K562 (cell line): ENCODE measurements around the gene WDR20. TPM values are rescaled to one million over a fixed set of nuclear protein-coding genes. Genes with fewer than 3 reads are reported as not detected.

Source experiments
- ATAC-seq: fragments of 200-7000 bp; cut with Tn5 transposase; 3 replicates; pipeline ENCODE4 v1.9.1; 2020; ENCODE audit warnings: moderate library complexity
- BruUV-seq: library from RNA; stranded (reverse); fragments of 400-500 nt; replicated peaks from 2 replicates; lab custom pipeline; 2021; lab: Mats Ljungman, UMichigan
- CTCF ChIA-PET: fragments of 300-600 bp; formaldehyde crosslinking; extraction: SDS; loops from one replicate; lab custom pipeline; 2021; ENCODE audit warnings: low intra/inter-chr PET ratio; lab: Yijun Ruan, JAX
- POLR2A ChIA-PET: fragments of 300-600, 350-650 bp; sonication (Branson Sonifier 250); formaldehyde crosslinking; extraction: SDS; loops from one replicate; lab custom pipeline; 2021; ENCODE audit warnings: antibody characterized with exemption, inconsistent platforms; lab: Yijun Ruan, JAX
- DNase-seq, 4 experiments: peaks; one replicate each; pipeline versions ENCODE4 v3.0.0 to v3.0.0-alpha.2; 2011 to 2018; ENCODE audit warnings: low spot score in 3 of 4, mixed read lengths in 3 of 4; ENCODE audit errors: extremely low read depth in 1 of 4
- FAIRE-seq: peaks from 2 replicates; lab custom pipeline; 2011; peaks lifted over from hg19 to GRCh38; lab: Jason Lieb, UNC
- H2AFZ ChIP-seq: 2 replicates; pipeline ENCODE4 v1.6.0; 2011; ENCODE audit warnings: low read depth, low read length, control low read depth, inconsistent platforms
- H3K27ac ChIP-seq: fragments of 200-600 bp; 3 replicates; pipeline ENCODE4 v1.8.0; 2011; ENCODE audit warnings: low read depth, mild to moderate bottlenecking, control low read depth, inconsistent platforms, low read length, moderate library complexity, mixed read lengths; ENCODE audit errors: extremely low read depth
- H3K27me3 ChIP-seq, 2 experiments: fragments of 300-600 bp in 1 of 2; 2 replicates in 1 of 2; 3 replicates in 1 of 2; pipeline versions ENCODE4 v1.6.0 to v1.8.0; 2011; ENCODE audit warnings: inconsistent platforms in 2 of 2, low read length in 2 of 2, mild to moderate bottlenecking in 1 of 2, mixed read lengths in 1 of 2, moderate library complexity in 1 of 2; ENCODE audit not compliant: control insufficient read depth in 2 of 2, insufficient read depth in 2 of 2
- H3K36me3 ChIP-seq: fragments of 300-600 bp; 3 replicates; pipeline ENCODE4 v1.8.0; 2011; ENCODE audit warnings: mild to moderate bottlenecking, low read length, inconsistent platforms; ENCODE audit not compliant: control insufficient read depth, insufficient read depth
- H3K4me1 ChIP-seq, 2 experiments: fragments of 200-600 bp in 1 of 2; replicated peaks in 1 of 2; 2 replicates in 1 of 2; 3 replicates in 1 of 2; pipeline versions ENCODE4 v1.5.1 to v1.8.0; 2011; ENCODE audit warnings: inconsistent platforms in 2 of 2, low read length in 2 of 2, mild to moderate bottlenecking in 1 of 2, mixed read lengths in 1 of 2, moderate library complexity in 1 of 2; ENCODE audit not compliant: control insufficient read depth in 2 of 2, insufficient read depth in 2 of 2
- H3K4me2 ChIP-seq: 2 replicates; pipeline ENCODE4 v1.6.1; 2011; ENCODE audit warnings: low read length, control low read depth, inconsistent platforms, mixed read lengths; ENCODE audit not compliant: insufficient read depth
- H3K4me3 ChIP-seq: fragments of 200-600 bp; sonication (generic), shearing (Covaris generic); 2 replicates; pipeline ENCODE4 v1.5.1; 2016; ENCODE audit warnings: control low read depth, inconsistent platforms
- H3K79me2 ChIP-seq: fragments of 200-600 bp; 3 replicates; pipeline ENCODE4 v1.8.0; 2011; ENCODE audit warnings: low read length, inconsistent platforms; ENCODE audit not compliant: control insufficient read depth, insufficient read depth
- H3K9ac ChIP-seq, 2 experiments: 2 replicates each; pipeline versions ENCODE4 v1.6.0 to v1.6.1; 2011; ENCODE audit warnings: low read depth in 2 of 2, low read length in 2 of 2, control low read depth in 1 of 2, inconsistent platforms in 1 of 2, mild to moderate bottlenecking in 1 of 2, mixed read lengths in 1 of 2; ENCODE audit not compliant: insufficient read depth in 1 of 2
- H3K9me1 ChIP-seq: one replicate; pipeline ENCODE4 v1.6.0; 2011; ENCODE audit warnings: inconsistent platforms, mild to moderate bottlenecking, low read length, moderate library complexity; ENCODE audit not compliant: control insufficient read depth, insufficient read depth
- H3K9me3 ChIP-seq: replicated peaks from 2 replicates; pipeline ENCODE4 v1.5.1; 2011; ENCODE audit warnings: low read depth, low read length, inconsistent platforms; ENCODE audit not compliant: control insufficient read depth, insufficient read depth
- H4K20me1 ChIP-seq: replicated peaks from 2 replicates; pipeline ENCODE4 v1.6.1; 2011; ENCODE audit warnings: low read length, inconsistent platforms, mixed read lengths; ENCODE audit not compliant: control insufficient read depth, insufficient read depth
- CEBPB ChIP-seq: fragments of 450-650 bp; IDR thresholded peaks from 2 replicates; pipeline ENCODE4 v1.6.1; 2016; ENCODE audit warnings: missing genetic modification characterization, missing compliant biosample characterization
- ELF2 ChIP-seq: fragments of 250-450 bp; sonication (Bioruptor Pico); IDR thresholded peaks from 2 replicates; pipeline ENCODE4 v1.5.0; 2021; ENCODE audit warnings: mild to moderate bottlenecking
- HDAC3 ChIP-seq: fragments of 450-650 bp; IDR thresholded peaks from 2 replicates; pipeline ENCODE4 v1.6.1; 2018; ENCODE audit warnings: borderline replicate concordance, mild to moderate bottlenecking, moderate library complexity; ENCODE audit not compliant: partially characterized antibody
- LEF1 ChIP-seq: fragments of 450-650 bp; IDR thresholded peaks from 2 replicates; pipeline ENCODE4 v1.6.1; 2016; ENCODE audit warnings: mild to moderate bottlenecking
- PPARD ChIP-seq: fragments of 250-450 bp; sonication (Bioruptor Pico); IDR thresholded peaks from 2 replicates; pipeline ENCODE4 v1.8.0; 2022; ENCODE audit warnings: inconsistent platforms, mild to moderate bottlenecking, moderate library complexity
- PREB ChIP-seq: sonication (generic); formaldehyde crosslinking; IDR thresholded peaks from 2 replicates; pipeline ENCODE4 v1.8.1; 2023; ENCODE audit warnings: mild to moderate bottlenecking, missing genetic modification reagents
- ZNF197 ChIP-seq: fragments of 200-800 bp; sonication (Bioruptor generic); IDR thresholded peaks from 2 replicates; pipeline ENCODE4 v1.6.1; 2016; ENCODE audit warnings: low read depth, missing genetic modification characterization, missing compliant biosample characterization
- ZNF699 ChIP-seq: fragments of 250-450 bp; sonication (Bioruptor Pico); IDR thresholded peaks from 2 replicates; pipeline ENCODE4 v1.8.0; 2021; ENCODE audit warnings: mild to moderate bottlenecking, moderate library complexity; ENCODE audit not compliant: insufficient replicate concordance
- WGBS: fragments of 100-300 bp; shearing (Covaris generic); methylation state at CpG from one replicate; pipeline ENCODE4 v1.1.6; 2016; ENCODE audit warnings: low coverage, mixed read lengths; ENCODE audit not compliant: insufficient coverage; ENCODE audit errors: missing lambda C conversion rate; 5-methylcytosine and 5-hydroxymethylcytosine counted together
- in situ Hi-C: fragments of 300-500 bp; cut with MboI; formaldehyde crosslinking; loops from 4 replicates; pipeline ENCODE4 v1.15.0; 2018; ENCODE audit warnings: inconsistent platforms, mixed read lengths
- intact Hi-C: fragments of 100-400 bp; cut with micrococcal nuclease; formaldehyde crosslinking; loops from 2 replicates; pipeline ENCODE4 v1.14.2; 2022
- polyA plus RNA-seq, 8 experiments: library from polyadenylated mRNA; depleted of rRNA in 4 of 8; stranded (reverse) in 5 of 8; unstranded in 3 of 8; fragments of >200 nt; fragmentation: Nextera tagmentation in 2 of 8; fragmentation: Illumina TruSeq in 1 of 8; extraction: Ambion mirVana in 2 of 8; extraction: Trizol in 1 of 8; gene quantifications; 2 replicates each; pipeline versions ENCODE4 v1.2.1 to v1.2.3, GENCODE V29; 2011 to 2014; ENCODE audit warnings: inconsistent platforms in 1 of 8, missing spikeins in 1 of 8
- total RNA-seq, 7 experiments: library from RNA; depleted of rRNA in 6 of 7; stranded (reverse); fragments of >200 nt in 6 of 7; fragmentation: Illumina TruSeq in 2 of 7; extraction: Trizol in 2 of 7; gene quantifications; 2 replicates each; pipeline versions ENCODE4 v1.2.1 to v1.2.3, GENCODE V29; 2011 to 2021; ENCODE audit warnings: low replicate concordance in 1 of 7
- TF ChIP-seq, protein P1 (sequence below), 3 experiments: fragments of 200-800 bp in 1 of 3; fragments of 250-450 bp in 1 of 3; fragments of 450-650 bp in 1 of 3; sonication (Bioruptor Pico) in 1 of 3; sonication (Bioruptor generic) in 1 of 3; formaldehyde crosslinking in 1 of 3; IDR thresholded peaks; 2 replicates each; pipeline versions ENCODE4 v1.6.1 to v1.8.0; 2016 to 2022; ENCODE audit warnings: mild to moderate bottlenecking in 2 of 3, missing genetic modification characterization in 2 of 3, missing compliant biosample characterization in 1 of 3, moderate library complexity in 1 of 3
- TF ChIP-seq, protein P2 (sequence below): fragments of 450-650 bp; conservative IDR thresholded peaks from 2 replicates; pipeline ENCODE4 v1.6.1; 2016; ENCODE audit warnings: missing genetic modification characterization, low read depth, mild to moderate bottlenecking, missing compliant biosample characterization, moderate library complexity

The WDR20 gene
- total and polyA plus RNA-seq, 9 of the 15 experiments (the other 6 are each of a cell fraction or from before 2014, with no cell fraction given) = 7.0 to 15.3 (median 11.8) TPM

DNA sequence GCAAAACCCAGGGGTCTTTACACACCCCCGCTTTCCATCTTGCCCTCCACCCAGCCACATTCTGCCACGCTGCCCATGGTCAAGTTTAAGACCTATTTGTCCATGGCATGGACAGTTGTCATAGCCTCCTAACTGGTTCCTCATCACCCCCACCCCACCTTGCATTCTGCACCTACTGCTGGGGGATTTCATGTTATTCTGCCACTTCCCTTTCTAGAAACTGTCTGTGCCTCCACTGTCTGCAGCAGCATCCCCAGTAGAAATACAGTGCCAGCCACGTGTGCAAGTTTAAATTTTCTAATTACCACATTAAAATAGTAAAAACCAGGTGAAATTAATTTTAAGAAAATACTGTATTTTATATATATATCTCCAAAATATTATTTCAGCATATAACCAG, 63.2 kb downstream of the WDR20 start (continued):
- TF ChIP-seq, protein P1, sequence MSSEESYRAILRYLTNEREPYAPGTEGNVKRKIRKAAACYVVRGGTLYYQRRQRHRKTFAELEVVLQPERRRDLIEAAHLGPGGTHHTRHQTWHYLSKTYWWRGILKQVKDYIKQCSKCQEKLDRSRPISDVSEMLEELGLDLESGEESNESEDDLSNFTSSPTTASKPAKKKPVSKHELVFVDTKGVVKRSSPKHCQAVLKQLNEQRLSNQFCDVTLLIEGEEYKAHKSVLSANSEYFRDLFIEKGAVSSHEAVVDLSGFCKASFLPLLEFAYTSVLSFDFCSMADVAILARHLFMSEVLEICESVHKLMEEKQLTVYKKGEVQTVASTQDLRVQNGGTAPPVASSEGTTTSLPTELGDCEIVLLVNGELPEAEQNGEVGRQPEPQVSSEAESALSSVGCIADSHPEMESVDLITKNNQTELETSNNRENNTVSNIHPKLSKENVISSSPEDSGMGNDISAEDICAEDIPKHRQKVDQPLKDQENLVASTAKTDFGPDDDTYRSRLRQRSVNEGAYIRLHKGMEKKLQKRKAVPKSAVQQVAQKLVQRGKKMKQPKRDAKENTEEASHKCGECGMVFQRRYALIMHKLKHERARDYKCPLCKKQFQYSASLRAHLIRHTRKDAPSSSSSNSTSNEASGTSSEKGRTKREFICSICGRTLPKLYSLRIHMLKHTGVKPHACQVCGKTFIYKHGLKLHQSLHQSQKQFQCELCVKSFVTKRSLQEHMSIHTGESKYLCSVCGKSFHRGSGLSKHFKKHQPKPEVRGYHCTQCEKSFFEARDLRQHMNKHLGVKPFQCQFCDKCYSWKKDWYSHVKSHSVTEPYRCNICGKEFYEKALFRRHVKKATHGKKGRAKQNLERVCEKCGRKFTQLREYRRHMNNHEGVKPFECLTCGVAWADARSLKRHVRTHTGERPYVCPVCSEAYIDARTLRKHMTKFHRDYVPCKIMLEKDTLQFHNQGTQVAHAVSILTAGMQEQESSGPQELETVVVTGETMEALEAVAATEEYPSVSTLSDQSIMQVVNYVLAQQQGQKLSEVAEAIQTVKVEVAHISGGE (CRISPR knock-in tag; IDR thresholded peaks at IDR 0.05) = no peak
- TF ChIP-seq HDAC3 = no peak
- TF ChIP-seq PREB (CRISPR knock-in tag) = no peak
- no peak for TF ChIP-seq PPARD (CRISPR knock-in tag)

GRCh38 chr14:102203382-102203781, 63.7 kb downstream of the WDR20 start:
- H3K79me2 ChIP-seq = peaks cover 4% of the 10 kb centered on the region; the same call in 1 of the 3 replicates
- no peak overlapping the region for H3K27ac ChIP-seq
- no peak for FAIRE-seq
- POLR2A ChIA-PET = no interaction called here
- H3K36me3 ChIP-seq = peaks cover 25% of the 10 kb centered on the region; the same call in 2 of the 3 replicates
- in situ Hi-C loops (no loop called here), intact Hi-C loops (no loop called here)
- ATAC-seq = no peak
- no peaks in the 10 kb centered on the region for H4K20me1 ChIP-seq
- H2AFZ ChIP-seq = no peak overlapping the region
- no peaks in the 10 kb centered on the region for H3K27me3 ChIP-seq
- 95% methylated on average over 6 of the region's 6 CpGs for WGBS
- no TSS peak for BruUV-seq
- no peaks in the 10 kb centered on the region for H3K9me3 ChIP-seq
- H3K4me1 ChIP-seq = no peaks in the 10 kb centered on the region; a peak in 1 of 5 replicates
- no peak for DNase-seq
- no peaks in the 10 kb centered on the region for H3K9me1 ChIP-seq
- CTCF ChIA-PET = no interaction called here
- H3K4me3 ChIP-seq = no peak overlapping the region
- H3K4me2 ChIP-seq = no peak overlapping the region
- TF ChIP-seq ELF2 (CRISPR knock-in tag) = no peak
- no peak for TF ChIP-seq CEBPB (tag)
- TF ChIP-seq, protein P2, sequence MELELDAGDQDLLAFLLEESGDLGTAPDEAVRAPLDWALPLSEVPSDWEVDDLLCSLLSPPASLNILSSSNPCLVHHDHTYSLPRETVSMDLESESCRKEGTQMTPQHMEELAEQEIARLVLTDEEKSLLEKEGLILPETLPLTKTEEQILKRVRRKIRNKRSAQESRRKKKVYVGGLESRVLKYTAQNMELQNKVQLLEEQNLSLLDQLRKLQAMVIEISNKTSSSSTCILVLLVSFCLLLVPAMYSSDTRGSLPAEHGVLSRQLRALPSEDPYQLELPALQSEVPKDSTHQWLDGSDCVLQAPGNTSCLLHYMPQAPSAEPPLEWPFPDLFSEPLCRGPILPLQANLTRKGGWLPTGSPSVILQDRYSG (tag) = no peak
- no peak for TF ChIP-seq LEF1
- no peak for TF ChIP-seq ZNF197 (CRISPR knock-in tag)
- TF ChIP-seq ZNF699 (CRISPR knock-in tag) = no peak
- 0 out of 4 replicates have a peak overlapping the region, but pooled peaks of 1 of the 2 experiments have one; percentile 26 for H3K9ac ChIP-seq
